GM13977 (cell line): ENCODE measurements around the gene PANK4.

Experiments used
- DNase-seq: peaks from one replicate; pipeline ENCODE4 v3.0.0; 2012; ENCODE audit warnings: low spot score
- in situ Hi-C: fragments of 300-500 bp; cut with MboI; formaldehyde crosslinking; loops from one replicate; pipeline ENCODE4 v1.12.0; 2022; ENCODE audit warnings: low sequenced_read_pairs, low pct_unique_long_range_greater_than_20kb, mixed read lengths, inconsistent platforms; ENCODE audit not compliant: unreplicated experiment
- TF ChIP-seq, protein P1 (sequence below): IDR thresholded peaks from 2 replicates; pipeline ENCODE4 v1.5.1; 2012; ENCODE audit warnings: mild to moderate bottlenecking, control low read depth; ENCODE audit not compliant: insufficient read depth; ENCODE audit errors: extremely low read depth, missing control alignments

The PANK4 gene

DNA sequence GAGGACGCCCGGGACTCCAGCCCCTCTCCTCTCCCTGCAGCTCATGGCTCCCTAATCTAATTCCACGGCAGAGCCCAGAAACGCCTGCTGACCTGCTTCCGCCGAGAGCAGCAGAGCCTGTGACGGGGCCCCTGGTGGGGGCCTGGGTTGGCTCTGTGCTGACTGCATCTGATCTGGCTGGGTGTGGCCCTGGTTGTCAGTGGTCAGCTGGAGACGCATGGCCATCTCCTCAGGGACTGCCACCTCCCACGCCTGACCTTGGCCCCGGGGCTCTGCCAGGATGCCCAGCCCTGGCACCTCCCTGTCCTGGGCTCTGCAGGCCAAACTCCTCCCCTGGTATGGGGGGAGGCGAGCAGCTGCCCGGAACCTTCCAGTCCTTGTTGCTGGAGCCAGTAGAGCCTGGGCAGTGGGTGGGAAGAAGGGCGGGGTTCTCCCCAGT lies 51.4 kb downstream of the PANK4 start:
- in situ Hi-C loops = no loop called here
- TF ChIP-seq, protein P1, sequence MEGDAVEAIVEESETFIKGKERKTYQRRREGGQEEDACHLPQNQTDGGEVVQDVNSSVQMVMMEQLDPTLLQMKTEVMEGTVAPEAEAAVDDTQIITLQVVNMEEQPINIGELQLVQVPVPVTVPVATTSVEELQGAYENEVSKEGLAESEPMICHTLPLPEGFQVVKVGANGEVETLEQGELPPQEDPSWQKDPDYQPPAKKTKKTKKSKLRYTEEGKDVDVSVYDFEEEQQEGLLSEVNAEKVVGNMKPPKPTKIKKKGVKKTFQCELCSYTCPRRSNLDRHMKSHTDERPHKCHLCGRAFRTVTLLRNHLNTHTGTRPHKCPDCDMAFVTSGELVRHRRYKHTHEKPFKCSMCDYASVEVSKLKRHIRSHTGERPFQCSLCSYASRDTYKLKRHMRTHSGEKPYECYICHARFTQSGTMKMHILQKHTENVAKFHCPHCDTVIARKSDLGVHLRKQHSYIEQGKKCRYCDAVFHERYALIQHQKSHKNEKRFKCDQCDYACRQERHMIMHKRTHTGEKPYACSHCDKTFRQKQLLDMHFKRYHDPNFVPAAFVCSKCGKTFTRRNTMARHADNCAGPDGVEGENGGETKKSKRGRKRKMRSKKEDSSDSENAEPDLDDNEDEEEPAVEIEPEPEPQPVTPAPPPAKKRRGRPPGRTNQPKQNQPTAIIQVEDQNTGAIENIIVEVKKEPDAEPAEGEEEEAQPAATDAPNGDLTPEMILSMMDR = no peak
- DNase-seq = no peak

DNA sequence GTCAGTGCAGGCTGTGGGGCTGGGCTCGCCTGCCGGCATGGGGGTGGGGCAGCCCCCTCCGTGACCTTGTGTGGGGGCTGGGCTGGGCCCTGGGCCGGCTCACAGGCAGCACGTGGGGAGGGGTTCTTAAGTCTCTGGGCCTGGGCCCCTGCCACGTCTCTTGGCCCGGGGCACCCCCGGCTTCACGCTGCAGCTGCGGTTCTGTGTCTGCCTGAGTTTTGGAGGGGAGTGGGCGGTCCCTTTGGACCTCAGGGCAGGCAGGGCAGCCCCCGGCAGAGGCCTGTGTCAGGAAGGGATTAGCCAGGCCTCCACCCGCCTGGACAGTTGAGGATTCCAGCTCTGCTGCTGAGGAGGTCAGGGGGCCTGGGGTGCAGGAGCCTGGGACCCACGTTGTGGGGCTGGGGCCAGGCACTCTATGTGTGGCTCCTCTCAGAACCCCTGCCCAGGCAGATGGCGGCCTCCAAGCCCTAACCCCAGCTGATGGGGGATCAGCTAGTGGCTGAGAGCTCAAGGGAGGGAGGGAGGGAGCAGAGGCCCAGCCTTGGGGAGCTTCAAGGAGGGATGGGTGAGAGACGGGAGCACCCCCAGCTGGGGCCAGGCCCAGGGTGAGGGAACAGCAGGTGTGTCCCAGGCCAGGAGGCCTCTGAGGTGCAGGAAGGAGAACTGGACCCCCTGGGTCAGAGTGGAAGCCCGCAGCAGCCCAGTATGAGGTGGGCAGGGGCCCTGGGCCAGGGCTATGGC lies 52.1 kb downstream of the PANK4 start:
- DNase-seq = no peak
- in situ Hi-C loops = no loop called here
- TF ChIP-seq, protein P1 = no peak

GRCh38 chr1:2473198-2473597 lies 53.2 kb downstream of the PANK4 start:
- DNase-seq = no peak
- in situ Hi-C loops = no loop called here
- TF ChIP-seq, protein P1 = no peak

- TF ChIP-seq, protein P1 = no peak
- in situ Hi-C loops = no loop called here
- DNase-seq = no peak
Measured at GRCh38 chr1:2472561-2473177, 53.7 kb downstream of the PANK4 start.

- in situ Hi-C loops = no loop called here
- DNase-seq = no peak
- TF ChIP-seq, protein P1 = no peak
Measured at GRCh38 chr1:2472109-2472508, 54.3 kb downstream of the PANK4 start.

DNA sequence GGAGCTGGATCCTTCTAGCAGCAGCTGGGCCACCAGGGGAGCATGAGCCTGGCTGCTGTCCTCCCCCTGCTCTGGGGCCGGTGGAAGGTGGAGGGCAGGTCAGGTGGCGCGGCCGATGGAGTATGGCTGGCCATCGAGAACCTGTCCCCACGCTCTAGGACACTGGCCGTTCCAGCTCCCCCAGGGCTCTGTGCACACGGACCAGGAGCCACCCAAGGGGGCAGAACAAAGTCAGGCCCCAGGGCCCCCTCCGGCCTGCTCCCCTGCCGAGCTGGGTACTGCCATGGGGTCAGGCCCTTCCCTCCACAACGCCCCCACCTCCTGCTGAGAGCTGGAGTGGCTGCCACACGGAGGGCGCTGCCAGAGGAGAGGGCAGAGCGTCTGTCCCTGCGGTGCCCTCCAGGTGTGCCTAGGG lies 54.8 kb downstream of the PANK4 start:
- TF ChIP-seq, protein P1 = no peak
- in situ Hi-C loops = no loop called here
- DNase-seq = no peak
